ENCODE measurements around the gene NLRP1. TPM values are rescaled to one million over a fixed set of nuclear protein-coding genes. Genes with fewer than 3 reads are reported as not detected.
"Not testable (repeated sequence)": the region's sequence is repeated elsewhere in the genome, so short reads cannot be mapped to it uniquely, and the experiment has no call there.

NLRP1 gene
- total RNA-seq, 1 donor, result 33.2 TPM

- peak; percentile 9 for TF ChIP-seq CTCF (IDR thresholded peaks at IDR 0.05; ENCODE audit: insufficient read depth, low read depth, low read length)
- H3K4me3 ChIP-seq (ENCODE audit: low read depth, low read length), result peak overlapping the region; percentile 61
- DNase-seq (ENCODE audit: low read depth), result peak; percentile 35
Observed at GRCh38 chr17:5583426-5584382, 605 bp downstream of the NLRP1 start.

GRCh38 chr17:5582209-5583185 lies 1.8 kb downstream of the NLRP1 start:
- DNase-seq (ENCODE audit: low read depth), result no peak
- H3K4me3 ChIP-seq (ENCODE audit: low read depth, low read length), result peak overlapping the region; percentile 61
- no peak for TF ChIP-seq CTCF (IDR thresholded peaks at IDR 0.05; ENCODE audit: insufficient read depth, low read depth, low read length)

GRCh38 chr17:5581655-5582054 lies 2.7 kb downstream of the NLRP1 start:
- no peak for DNase-seq (ENCODE audit: low read depth)
- H3K4me3 ChIP-seq (ENCODE audit: low read depth, low read length), result no peak overlapping the region
- no peak for TF ChIP-seq CTCF (IDR thresholded peaks at IDR 0.05; ENCODE audit: insufficient read depth, low read depth, low read length)

GRCh38 chr17:5580969-5581368 lies 3.3 kb downstream of the NLRP1 start:
- no peak overlapping the region for H3K4me3 ChIP-seq (ENCODE audit: low read depth, low read length)
- no peak for TF ChIP-seq CTCF (IDR thresholded peaks at IDR 0.05; ENCODE audit: insufficient read depth, low read depth, low read length)
- DNase-seq (ENCODE audit: low read depth), result no peak

GRCh38 chr17:5580367-5580766 lies 3.9 kb downstream of the NLRP1 start:
- no peak for DNase-seq (ENCODE audit: low read depth)
- H3K4me3 ChIP-seq (ENCODE audit: low read depth, low read length), result no peak overlapping the region
- TF ChIP-seq CTCF (IDR thresholded peaks at IDR 0.05; ENCODE audit: insufficient read depth, low read depth, low read length), result no peak

- H3K4me3 ChIP-seq (ENCODE audit: low read depth, low read length); DNase-seq (ENCODE audit: low read depth): not testable (repeated sequence)
Observed at GRCh38 chr17:5578768-5579167, 5.5 kb downstream of the NLRP1 start.

GRCh38 chr17:5573017-5573416 lies 11.3 kb downstream of the NLRP1 start:
- H3K4me3 ChIP-seq (ENCODE audit: low read depth, low read length), result not testable (repeated sequence)

More at GRCh38 chr17:5573017-5573416, 11.3 kb downstream of the NLRP1 start:
- not testable (repeated sequence) for DNase-seq (ENCODE audit: low read depth)
